WERI-Rb-1 (cell line): ENCODE measurements around the gene USP15.

Experiments
- DNase-seq: peaks from one replicate; pipeline ENCODE4 v3.0.0-alpha.2; 2020
- H3K27ac ChIP-seq: fragments of 250-450 bp; sonication (Bioruptor Pico); 2 replicates; pipeline ENCODE4 v1.5.1; 2020; ENCODE audit warnings: mild to moderate bottlenecking, moderate library complexity
- H3K27me3 ChIP-seq: fragments of 250-450 bp; sonication (Bioruptor Pico); 2 replicates; pipeline ENCODE4 v1.5.1; 2021; ENCODE audit warnings: mild to moderate bottlenecking, low read depth, moderate library complexity; ENCODE audit not compliant: insufficient read depth, severe bottlenecking
- H3K36me3 ChIP-seq: fragments of 250-450 bp; sonication (Bioruptor Pico); 2 replicates; pipeline ENCODE4 v1.5.1; 2020; ENCODE audit warnings: mild to moderate bottlenecking, moderate library complexity
- H3K4me3 ChIP-seq: 2 replicates; pipeline ENCODE4 v1.5.1; 2011; ENCODE audit warnings: low read depth, mild to moderate bottlenecking, control low read depth, low read length
- H3K9me3 ChIP-seq: fragments of 250-450 bp; sonication (Bioruptor Pico); 2 replicates; pipeline ENCODE4 v1.5.1; 2021; ENCODE audit warnings: mild to moderate bottlenecking, moderate library complexity; ENCODE audit not compliant: severe bottlenecking
- CTCF ChIP-seq: IDR thresholded peaks from 2 replicates; pipeline ENCODE4 v1.5.1; 2011; ENCODE audit warnings: low read depth, mild to moderate bottlenecking, control low read depth, inconsistent platforms, low read length

The USP15 gene

GRCh38 chr12:62263232-62263631 is 3.0 kb downstream of the USP15 start:
- Histone ChIP-seq H3K27ac (no peak overlapping the region), H3K4me3 (no peak overlapping the region), H3K27me3 (no peaks in the 10 kb centered on the region), H3K36me3 (peaks cover 4% of the 10 kb centered on the region; the same call in 1 of the 2 replicates), H3K9me3 (no peaks in the 10 kb centered on the region)
- no peak for DNase-seq
- no peak for TF ChIP-seq CTCF

GRCh38 chr12:62263966-62264365 is 3.8 kb downstream of the USP15 start:
- no peaks in the 10 kb centered on the region for H3K27me3 ChIP-seq
- H3K36me3 ChIP-seq: peaks cover 4% of the 10 kb centered on the region; the same call in 1 of the 2 replicates
- no peak overlapping the region for H3K4me3 ChIP-seq
- H3K27ac ChIP-seq: no peak overlapping the region
- DNase-seq: no peak
- no peak for TF ChIP-seq CTCF
- H3K9me3 ChIP-seq: no peaks in the 10 kb centered on the region

- DNase-seq: no peak
- TF ChIP-seq CTCF: no peak
- H3K27me3 ChIP-seq: no peaks in the 10 kb centered on the region
- H3K36me3 ChIP-seq: peaks cover 4% of the 10 kb centered on the region; the same call in 1 of the 2 replicates
- H3K4me3 ChIP-seq: no peak overlapping the region
- no peak overlapping the region for H3K27ac ChIP-seq
- no peaks in the 10 kb centered on the region for H3K9me3 ChIP-seq
Observed at GRCh38 chr12:62264706-62265105, 4.5 kb downstream of the USP15 start.

GRCh38 chr12:62265511-62265910 is 5.3 kb downstream of the USP15 start:
- peaks cover under 1% of the 10 kb centered on the region; the same call in 1 of the 2 replicates for H3K36me3 ChIP-seq
- H3K27me3 ChIP-seq: no peaks in the 10 kb centered on the region
- no peaks in the 10 kb centered on the region for H3K9me3 ChIP-seq
- no peak overlapping the region for H3K27ac ChIP-seq
- H3K4me3 ChIP-seq: no peak overlapping the region
- DNase-seq: no peak
- TF ChIP-seq CTCF: no peak

- H3K9me3 ChIP-seq: no peaks in the 10 kb centered on the region
Observed at GRCh38 chr12:62267026-62267425, 6.8 kb downstream of the USP15 start.

More at GRCh38 chr12:62267026-62267425, 6.8 kb downstream of the USP15 start:
- H3K4me3 ChIP-seq: no peak overlapping the region
- no peak for DNase-seq
- H3K27ac ChIP-seq: no peak overlapping the region
- no peaks in the 10 kb centered on the region for H3K27me3 ChIP-seq
- TF ChIP-seq CTCF: no peak
- no peaks in the 10 kb centered on the region for H3K36me3 ChIP-seq
